PC-3 (cell line): ENCODE results near the gene MKLN1.

Source experiments
- EZH2 ChIP-seq: fragments of 300-600 bp; sonication (generic); IDR thresholded peaks from one replicate; pipeline ENCODE4 v1.6.1; 2017; ENCODE audit warnings: antibody characterized with exemption, mild to moderate bottlenecking, low read length; ENCODE audit not compliant: unreplicated experiment
- TF ChIP-seq, protein P1 (sequence below): fragments of 300-600 bp; sonication (generic); conservative IDR thresholded peaks from 2 replicates; pipeline ENCODE4 v1.5.1; 2017; ENCODE audit warnings: antibody characterized with exemption, low read depth, mild to moderate bottlenecking, low read length

DNA sequence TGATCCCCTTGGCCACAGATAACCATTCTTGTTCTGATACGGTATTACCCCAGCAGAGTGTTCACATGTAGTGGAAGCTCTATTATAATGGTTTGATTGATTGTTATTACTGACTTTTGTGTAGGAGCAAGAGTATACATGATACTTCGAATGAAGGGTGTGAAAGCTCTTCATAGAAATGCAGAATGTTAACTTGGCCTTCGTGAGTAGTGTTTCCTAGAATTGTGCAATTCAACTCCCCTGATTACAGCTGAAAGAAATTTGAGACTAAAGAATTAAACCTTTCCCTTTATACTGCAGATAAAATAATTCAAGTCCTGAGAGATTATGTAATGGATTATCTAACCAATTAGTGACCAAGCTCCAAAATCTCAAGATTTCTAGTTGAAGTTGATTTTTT lies 38.2 kb downstream of the MKLN1 start:
- TF ChIP-seq, protein P1, sequence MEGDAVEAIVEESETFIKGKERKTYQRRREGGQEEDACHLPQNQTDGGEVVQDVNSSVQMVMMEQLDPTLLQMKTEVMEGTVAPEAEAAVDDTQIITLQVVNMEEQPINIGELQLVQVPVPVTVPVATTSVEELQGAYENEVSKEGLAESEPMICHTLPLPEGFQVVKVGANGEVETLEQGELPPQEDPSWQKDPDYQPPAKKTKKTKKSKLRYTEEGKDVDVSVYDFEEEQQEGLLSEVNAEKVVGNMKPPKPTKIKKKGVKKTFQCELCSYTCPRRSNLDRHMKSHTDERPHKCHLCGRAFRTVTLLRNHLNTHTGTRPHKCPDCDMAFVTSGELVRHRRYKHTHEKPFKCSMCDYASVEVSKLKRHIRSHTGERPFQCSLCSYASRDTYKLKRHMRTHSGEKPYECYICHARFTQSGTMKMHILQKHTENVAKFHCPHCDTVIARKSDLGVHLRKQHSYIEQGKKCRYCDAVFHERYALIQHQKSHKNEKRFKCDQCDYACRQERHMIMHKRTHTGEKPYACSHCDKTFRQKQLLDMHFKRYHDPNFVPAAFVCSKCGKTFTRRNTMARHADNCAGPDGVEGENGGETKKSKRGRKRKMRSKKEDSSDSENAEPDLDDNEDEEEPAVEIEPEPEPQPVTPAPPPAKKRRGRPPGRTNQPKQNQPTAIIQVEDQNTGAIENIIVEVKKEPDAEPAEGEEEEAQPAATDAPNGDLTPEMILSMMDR = no peak
- no peak for TF ChIP-seq EZH2
